ENCODE measurements around the gene GRK4.

GRCh38 chr4:3011456-3012220, 48.3 kb downstream of the GRK4 start:
- TF ChIP-seq CTCF (IDR thresholded peaks at IDR 0.05; ENCODE audit: insufficient read depth, low read length, poor library complexity, severe bottlenecking) (no peak), EZH2phosphoT487 (conservative IDR thresholded peaks at IDR 0.05; ENCODE audit: low read length) (no peak)
